ENCODE data around the gene IL1RL1. TPM values are rescaled to one million over a fixed set of nuclear protein-coding genes. Genes with fewer than 3 reads are reported as not detected.

IL1RL1 gene
- total RNA-seq, 1 experiment from 2014 or later: 10.0 TPM

DNA sequence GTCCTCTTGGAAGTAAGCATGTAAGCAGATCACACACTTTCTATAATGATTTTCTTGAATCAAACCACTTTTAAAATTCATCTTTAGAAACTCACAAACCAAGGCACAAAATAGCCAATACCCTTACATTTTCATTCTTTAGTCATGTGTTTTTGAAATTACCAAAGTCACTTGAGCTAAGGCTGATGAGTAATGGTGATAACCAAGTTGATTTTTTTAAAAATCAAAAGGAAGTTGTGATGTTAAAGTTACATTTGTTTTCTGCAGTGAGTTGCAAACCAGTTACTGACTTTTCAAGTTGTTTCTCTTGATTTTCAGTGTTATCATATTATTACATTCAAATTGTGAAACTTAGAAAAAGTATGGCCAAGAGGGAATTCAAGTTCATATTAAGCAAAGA is 90.1 kb downstream of the IL1RL1 start:
- Mint-ChIP-seq H3K36me3 (ENCODE audit: insufficient read depth, unreplicated experiment) (no peaks in the 10 kb centered on the region), H3K9me3 (ENCODE audit: unreplicated experiment) (no peaks in the 10 kb centered on the region), H3K27ac (ENCODE audit: low read depth, unreplicated experiment) (no peak overlapping the region), H3K27me3 (ENCODE audit: insufficient read depth, unreplicated experiment) (no peaks in the 10 kb centered on the region), H3K4me1 (ENCODE audit: insufficient read depth, unreplicated experiment) (no peaks in the 10 kb centered on the region), H3K4me3 (ENCODE audit: unreplicated experiment) (no peak overlapping the region)
- ChIA-PET CTCF (no interaction called here), POLR2A (no interaction called here)
- intact Hi-C loops (cut with micrococcal nuclease): no loop called here
- no peak for DNase-seq (ENCODE audit: unreplicated experiment)
- TF ChIP-seq, protein P1, sequence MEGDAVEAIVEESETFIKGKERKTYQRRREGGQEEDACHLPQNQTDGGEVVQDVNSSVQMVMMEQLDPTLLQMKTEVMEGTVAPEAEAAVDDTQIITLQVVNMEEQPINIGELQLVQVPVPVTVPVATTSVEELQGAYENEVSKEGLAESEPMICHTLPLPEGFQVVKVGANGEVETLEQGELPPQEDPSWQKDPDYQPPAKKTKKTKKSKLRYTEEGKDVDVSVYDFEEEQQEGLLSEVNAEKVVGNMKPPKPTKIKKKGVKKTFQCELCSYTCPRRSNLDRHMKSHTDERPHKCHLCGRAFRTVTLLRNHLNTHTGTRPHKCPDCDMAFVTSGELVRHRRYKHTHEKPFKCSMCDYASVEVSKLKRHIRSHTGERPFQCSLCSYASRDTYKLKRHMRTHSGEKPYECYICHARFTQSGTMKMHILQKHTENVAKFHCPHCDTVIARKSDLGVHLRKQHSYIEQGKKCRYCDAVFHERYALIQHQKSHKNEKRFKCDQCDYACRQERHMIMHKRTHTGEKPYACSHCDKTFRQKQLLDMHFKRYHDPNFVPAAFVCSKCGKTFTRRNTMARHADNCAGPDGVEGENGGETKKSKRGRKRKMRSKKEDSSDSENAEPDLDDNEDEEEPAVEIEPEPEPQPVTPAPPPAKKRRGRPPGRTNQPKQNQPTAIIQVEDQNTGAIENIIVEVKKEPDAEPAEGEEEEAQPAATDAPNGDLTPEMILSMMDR (IDR thresholded peaks at IDR 0.05; ENCODE audit: unreplicated experiment): no peak
- no TSS peak for BruUV-seq (replicated peaks)

Other genes with a start within 250 kb of the IL1RL1 start
- gene IL1R1, start 168.8 kb upstream of the IL1RL1 start, total RNA-seq (2022): 5.2 and 6.0 TPM in 2 replicates
- gene IL1RL2, start 124.5 kb upstream of the IL1RL1 start, total RNA-seq (2022): not detected in 2 replicates
- 3.5 and 6.7 TPM in 2 replicates for gene IL18R1, start 44.2 kb downstream of the IL1RL1 start, total RNA-seq (2022)
- gene IL18RAP, start 111.6 kb downstream of the IL1RL1 start, total RNA-seq (2022): not detected in 2 replicates
- gene SLC9A4, start 161.7 kb downstream of the IL1RL1 start, total RNA-seq (2022): 0.07 TPM in 1 of 2 replicates, not detected in the other

Measured in MCF 10A (cell line).